Measurements from ENCODE around the gene COQ5.

DNA sequence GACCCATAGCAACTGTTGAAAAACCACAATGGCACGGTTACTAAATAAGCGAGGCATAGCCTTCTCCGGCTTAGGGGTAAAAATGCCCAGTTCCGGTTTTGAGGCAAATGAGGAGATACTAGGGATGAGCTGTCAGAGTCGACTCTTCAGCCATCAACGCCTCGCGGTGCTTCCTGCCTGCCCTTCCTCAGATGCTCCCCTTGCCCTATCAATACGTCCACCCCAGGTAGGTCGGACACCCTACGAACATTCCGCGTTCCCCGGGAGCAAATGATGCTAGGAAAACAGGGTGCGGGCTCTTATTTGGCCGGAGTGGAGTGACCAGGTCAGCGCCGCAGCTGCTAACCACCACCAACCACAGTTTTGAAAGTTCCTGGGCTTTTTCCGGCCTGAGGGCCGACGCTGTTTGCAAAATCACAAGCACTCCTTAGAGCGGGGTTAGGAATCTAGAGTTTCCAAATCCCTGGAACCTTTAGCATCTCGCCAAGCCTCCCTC, 60.6 kb downstream of the COQ5 start:
- TF ChIP-seq SETDB1 (IDR thresholded peaks at IDR 0.05; ENCODE audit: insufficient read length, low read length): no peak
- TF ChIP-seq, protein P1, sequence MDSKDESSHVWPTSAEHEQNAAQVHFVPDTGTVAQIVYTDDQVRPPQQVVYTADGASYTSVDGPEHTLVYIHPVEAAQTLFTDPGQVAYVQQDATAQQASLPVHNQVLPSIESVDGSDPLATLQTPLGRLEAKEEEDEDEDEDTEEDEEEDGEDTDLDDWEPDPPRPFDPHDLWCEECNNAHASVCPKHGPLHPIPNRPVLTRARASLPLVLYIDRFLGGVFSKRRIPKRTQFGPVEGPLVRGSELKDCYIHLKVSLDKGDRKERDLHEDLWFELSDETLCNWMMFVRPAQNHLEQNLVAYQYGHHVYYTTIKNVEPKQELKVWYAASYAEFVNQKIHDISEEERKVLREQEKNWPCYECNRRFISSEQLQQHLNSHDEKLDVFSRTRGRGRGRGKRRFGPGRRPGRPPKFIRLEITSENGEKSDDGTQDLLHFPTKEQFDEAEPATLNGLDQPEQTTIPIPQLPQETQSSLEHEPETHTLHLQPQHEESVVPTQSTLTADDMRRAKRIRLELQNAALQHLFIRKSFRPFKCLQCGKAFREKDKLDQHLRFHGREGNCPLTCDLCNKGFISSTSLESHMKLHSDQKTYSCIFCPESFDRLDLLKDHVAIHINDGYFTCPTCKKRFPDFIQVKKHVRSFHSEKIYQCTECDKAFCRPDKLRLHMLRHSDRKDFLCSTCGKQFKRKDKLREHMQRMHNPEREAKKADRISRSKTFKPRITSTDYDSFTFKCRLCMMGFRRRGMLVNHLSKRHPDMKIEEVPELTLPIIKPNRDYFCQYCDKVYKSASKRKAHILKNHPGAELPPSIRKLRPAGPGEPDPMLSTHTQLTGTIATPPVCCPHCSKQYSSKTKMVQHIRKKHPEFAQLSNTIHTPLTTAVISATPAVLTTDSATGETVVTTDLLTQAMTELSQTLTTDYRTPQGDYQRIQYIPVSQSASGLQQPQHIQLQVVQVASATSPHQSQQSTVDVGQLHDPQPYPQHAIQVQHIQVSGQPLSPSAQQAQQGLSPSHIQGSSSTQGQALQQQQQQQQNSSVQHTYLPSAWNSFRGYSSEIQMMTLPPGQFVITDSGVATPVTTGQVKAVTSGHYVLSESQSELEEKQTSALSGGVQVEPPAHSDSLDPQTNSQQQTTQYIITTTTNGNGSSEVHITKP (tag by site-specific recombination; IDR thresholded peaks at IDR 0.05): 0 out of 2 replicates have a peak, but pooled peaks have one; percentile 9
- TF ChIP-seq ZNF416 (tag by site-specific recombination; IDR thresholded peaks at IDR 0.05): no peak
- TF ChIP-seq ZNF658 (tag by site-specific recombination; IDR thresholded peaks at IDR 0.05): no peak
- TF ChIP-seq, protein P2, sequence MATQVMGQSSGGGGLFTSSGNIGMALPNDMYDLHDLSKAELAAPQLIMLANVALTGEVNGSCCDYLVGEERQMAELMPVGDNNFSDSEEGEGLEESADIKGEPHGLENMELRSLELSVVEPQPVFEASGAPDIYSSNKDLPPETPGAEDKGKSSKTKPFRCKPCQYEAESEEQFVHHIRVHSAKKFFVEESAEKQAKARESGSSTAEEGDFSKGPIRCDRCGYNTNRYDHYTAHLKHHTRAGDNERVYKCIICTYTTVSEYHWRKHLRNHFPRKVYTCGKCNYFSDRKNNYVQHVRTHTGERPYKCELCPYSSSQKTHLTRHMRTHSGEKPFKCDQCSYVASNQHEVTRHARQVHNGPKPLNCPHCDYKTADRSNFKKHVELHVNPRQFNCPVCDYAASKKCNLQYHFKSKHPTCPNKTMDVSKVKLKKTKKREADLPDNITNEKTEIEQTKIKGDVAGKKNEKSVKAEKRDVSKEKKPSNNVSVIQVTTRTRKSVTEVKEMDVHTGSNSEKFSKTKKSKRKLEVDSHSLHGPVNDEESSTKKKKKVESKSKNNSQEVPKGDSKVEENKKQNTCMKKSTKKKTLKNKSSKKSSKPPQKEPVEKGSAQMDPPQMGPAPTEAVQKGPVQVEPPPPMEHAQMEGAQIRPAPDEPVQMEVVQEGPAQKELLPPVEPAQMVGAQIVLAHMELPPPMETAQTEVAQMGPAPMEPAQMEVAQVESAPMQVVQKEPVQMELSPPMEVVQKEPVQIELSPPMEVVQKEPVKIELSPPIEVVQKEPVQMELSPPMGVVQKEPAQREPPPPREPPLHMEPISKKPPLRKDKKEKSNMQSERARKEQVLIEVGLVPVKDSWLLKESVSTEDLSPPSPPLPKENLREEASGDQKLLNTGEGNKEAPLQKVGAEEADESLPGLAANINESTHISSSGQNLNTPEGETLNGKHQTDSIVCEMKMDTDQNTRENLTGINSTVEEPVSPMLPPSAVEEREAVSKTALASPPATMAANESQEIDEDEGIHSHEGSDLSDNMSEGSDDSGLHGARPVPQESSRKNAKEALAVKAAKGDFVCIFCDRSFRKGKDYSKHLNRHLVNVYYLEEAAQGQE (tag by site-specific recombination; IDR thresholded peaks at IDR 0.05): no peak
- TF ChIP-seq ZBTB20 (tag by site-specific recombination; IDR thresholded peaks at IDR 0.05): 0 out of 2 replicates have a peak, but pooled peaks have one; percentile 41
- no peak for TF ChIP-seq ZNF302 (tag by site-specific recombination; IDR thresholded peaks at IDR 0.05; ENCODE audit: low read depth)
- TF ChIP-seq ZBTB48 (tag by site-specific recombination; IDR thresholded peaks at IDR 0.05): no peak
- TF ChIP-seq ZNF423 (tag by site-specific recombination; IDR thresholded peaks at IDR 0.05): no peak
- TF ChIP-seq, protein P3, sequence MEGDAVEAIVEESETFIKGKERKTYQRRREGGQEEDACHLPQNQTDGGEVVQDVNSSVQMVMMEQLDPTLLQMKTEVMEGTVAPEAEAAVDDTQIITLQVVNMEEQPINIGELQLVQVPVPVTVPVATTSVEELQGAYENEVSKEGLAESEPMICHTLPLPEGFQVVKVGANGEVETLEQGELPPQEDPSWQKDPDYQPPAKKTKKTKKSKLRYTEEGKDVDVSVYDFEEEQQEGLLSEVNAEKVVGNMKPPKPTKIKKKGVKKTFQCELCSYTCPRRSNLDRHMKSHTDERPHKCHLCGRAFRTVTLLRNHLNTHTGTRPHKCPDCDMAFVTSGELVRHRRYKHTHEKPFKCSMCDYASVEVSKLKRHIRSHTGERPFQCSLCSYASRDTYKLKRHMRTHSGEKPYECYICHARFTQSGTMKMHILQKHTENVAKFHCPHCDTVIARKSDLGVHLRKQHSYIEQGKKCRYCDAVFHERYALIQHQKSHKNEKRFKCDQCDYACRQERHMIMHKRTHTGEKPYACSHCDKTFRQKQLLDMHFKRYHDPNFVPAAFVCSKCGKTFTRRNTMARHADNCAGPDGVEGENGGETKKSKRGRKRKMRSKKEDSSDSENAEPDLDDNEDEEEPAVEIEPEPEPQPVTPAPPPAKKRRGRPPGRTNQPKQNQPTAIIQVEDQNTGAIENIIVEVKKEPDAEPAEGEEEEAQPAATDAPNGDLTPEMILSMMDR (tag by site-specific recombination; IDR thresholded peaks at IDR 0.05): no peak
- TF ChIP-seq MZF1 (tag by site-specific recombination; IDR thresholded peaks at IDR 0.05; ENCODE audit: borderline replicate concordance): no peak
- TF ChIP-seq, protein P4, sequence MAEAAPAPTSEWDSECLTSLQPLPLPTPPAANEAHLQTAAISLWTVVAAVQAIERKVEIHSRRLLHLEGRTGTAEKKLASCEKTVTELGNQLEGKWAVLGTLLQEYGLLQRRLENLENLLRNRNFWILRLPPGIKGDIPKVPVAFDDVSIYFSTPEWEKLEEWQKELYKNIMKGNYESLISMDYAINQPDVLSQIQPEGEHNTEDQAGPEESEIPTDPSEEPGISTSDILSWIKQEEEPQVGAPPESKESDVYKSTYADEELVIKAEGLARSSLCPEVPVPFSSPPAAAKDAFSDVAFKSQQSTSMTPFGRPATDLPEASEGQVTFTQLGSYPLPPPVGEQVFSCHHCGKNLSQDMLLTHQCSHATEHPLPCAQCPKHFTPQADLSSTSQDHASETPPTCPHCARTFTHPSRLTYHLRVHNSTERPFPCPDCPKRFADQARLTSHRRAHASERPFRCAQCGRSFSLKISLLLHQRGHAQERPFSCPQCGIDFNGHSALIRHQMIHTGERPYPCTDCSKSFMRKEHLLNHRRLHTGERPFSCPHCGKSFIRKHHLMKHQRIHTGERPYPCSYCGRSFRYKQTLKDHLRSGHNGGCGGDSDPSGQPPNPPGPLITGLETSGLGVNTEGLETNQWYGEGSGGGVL (tag by site-specific recombination; IDR thresholded peaks at IDR 0.05): no peak
- TF ChIP-seq PRDM1 (tag by site-specific recombination; IDR thresholded peaks at IDR 0.05): no peak
